Retina (tissue), 1 donor: ENCODE results near the gene PRR9.
A peak's percentile ranks its signal among the peaks of the same experiment; 100 is the strongest.
"Not testable (repeated sequence)": the region's sequence is repeated elsewhere in the genome, so short reads cannot be mapped to it uniquely, and the experiment has no call there.

Source experiments
- DNase-seq: peaks from one replicate; pipeline ENCODE4 v3.0.0-alpha.2; 2016

Gene PRR9, protein sequence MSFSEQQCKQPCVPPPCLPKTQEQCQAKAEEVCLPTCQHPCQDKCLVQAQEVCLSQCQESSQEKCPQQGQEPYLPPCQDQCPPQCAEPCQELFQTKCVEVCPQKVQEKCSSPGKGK

DNA sequence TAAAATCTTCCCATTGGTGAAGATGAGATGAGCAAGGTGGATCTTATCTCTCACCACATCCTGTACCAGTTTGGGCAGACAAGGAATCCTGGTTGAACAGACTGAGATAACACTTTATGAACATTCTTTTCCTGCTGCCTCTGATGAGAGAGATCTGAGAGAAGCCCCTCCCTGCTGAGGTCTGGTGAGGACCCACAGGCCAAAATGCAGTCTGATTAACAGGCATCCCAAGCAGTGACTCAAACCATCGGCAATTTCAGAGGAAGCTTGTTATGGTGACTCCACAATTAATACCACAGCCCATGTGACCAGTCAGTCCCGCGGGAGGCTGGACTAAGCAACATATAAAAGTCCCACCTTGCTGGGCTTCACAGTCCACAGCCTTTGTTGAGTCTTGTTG lies at the start of gene PRR9:
PRR9 (plus strand) TSS at position 373 of the 400 bp plus-strand sequence. CDS start 561 bp downstream, outside the sequence.
- DNase-seq: no peak

GRCh38 chr1:153168686-153169085 lies 48.7 kb upstream of the PRR9 start:
- DNase-seq: no peak

- no peak for DNase-seq
Measured at GRCh38 chr1:153174624-153175023, 42.8 kb upstream of the PRR9 start.

DNA sequence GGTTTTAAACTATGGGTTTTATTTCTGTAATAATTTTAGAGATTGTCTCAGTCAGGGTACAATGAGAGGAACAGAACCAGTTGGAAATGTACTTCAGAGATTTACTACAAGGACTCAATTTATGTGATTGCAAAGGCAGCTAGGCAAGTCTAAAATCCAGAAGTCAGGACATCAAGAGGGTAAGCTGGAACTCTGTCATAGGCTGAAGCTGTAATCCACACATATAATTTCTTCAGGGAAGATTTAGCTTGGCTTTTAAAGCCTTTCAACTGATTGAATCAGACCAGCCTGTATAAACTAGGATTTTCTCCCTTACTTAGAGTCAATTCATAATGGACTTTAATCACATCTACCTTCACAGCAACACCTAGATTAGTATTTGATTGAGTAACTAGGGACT lies 38.5 kb upstream of the PRR9 start:
- no peak for DNase-seq

GRCh38 chr1:153180556-153180955 lies 36.8 kb upstream of the PRR9 start:
- DNase-seq: no peak

DNA sequence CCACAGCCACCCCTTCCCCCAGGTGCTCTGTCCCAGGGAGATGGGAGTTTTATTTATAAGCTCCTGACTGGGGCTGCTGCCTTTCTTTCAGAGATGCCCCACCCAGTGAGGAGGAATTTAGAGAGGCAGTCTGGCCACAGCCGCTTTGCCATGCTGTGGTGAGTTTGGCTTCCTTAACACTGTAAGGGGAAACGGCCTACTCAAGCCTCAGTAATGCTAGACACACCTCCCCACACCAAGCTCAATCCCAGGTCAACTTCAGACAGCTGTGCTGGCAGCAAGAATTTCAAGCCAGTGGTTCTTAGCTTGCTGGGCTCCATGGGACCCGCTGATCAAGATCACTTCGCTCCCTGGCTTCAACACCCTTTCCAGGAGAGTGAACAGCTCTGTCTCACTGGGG lies 29.1 kb upstream of the PRR9 start:
- DNase-seq: not testable (repeated sequence)

GRCh38 chr1:153190373-153190772 lies 27.0 kb upstream of the PRR9 start:
- DNase-seq: no peak

DNA sequence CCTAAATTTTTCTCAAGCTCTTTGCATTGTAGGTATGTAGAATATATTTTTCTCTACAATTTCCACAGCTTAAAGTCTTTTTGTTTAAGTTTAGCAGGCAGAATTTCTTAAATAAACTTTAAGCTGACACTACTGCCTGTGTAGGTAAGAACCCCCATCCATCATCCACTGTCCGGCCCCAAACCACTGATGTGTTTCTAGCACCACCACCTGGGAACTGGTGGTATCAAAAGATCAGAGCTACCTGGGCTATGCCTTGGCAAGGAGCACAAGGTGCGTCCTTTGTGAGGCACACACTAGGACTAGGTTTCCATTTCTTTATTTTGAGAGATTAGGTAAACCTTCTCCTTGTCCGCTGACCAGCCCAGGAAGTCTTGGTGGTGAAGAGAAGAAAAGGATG lies 24.7 kb upstream of the PRR9 start:
- peak; percentile 11 for DNase-seq

GRCh38 chr1:153194331-153195050 lies 22.9 kb upstream of the PRR9 start:
- no peak for DNase-seq

DNA sequence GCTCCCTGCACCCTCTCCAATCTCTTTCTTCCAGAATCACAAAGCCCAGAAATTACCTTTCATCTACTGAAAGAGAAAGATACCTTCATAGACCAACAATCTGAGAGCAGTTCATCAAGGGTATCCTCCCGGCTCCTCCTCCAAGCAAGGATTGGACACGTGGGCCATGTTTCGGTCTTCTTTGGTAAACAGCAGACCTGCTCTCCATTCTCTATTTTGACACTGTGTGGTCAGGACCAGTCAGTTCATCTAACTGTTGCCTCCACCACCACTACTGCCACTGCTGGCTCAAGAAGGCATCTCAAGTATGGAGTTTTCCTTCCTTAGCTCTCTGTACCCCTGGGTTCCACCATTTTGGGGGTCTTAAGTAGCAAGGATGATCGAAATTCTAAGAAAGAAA lies 22.2 kb upstream of the PRR9 start:
- DNase-seq: no peak

DNA sequence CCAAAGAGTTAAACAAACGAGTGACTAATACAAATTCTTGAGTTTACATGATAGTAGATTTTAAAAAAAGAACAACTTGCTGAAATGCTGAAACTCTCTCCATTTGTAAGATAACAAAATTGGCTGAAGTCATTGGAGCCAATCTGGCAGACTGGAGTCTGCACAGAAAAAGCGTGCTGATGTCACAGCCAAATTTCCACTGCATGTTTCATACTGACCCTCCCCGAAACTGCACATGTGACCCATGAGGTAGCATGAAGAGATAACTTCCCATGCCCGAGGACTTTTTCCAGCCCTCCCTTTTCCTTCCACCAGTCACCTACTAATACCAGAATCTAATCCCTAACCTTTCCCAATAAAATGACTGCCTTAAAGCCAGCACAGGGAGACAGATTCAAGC lies 15.4 kb upstream of the PRR9 start:
- no peak for DNase-seq

GRCh38 chr1:153203130-153203529 lies 14.3 kb upstream of the PRR9 start, which contains the start of gene LELP1:
TSS of gene LELP1 (plus strand) at chr1:153203430. CDS start at chr1:153204708, 1,278 bp downstream.
- no peak for DNase-seq

DNA sequence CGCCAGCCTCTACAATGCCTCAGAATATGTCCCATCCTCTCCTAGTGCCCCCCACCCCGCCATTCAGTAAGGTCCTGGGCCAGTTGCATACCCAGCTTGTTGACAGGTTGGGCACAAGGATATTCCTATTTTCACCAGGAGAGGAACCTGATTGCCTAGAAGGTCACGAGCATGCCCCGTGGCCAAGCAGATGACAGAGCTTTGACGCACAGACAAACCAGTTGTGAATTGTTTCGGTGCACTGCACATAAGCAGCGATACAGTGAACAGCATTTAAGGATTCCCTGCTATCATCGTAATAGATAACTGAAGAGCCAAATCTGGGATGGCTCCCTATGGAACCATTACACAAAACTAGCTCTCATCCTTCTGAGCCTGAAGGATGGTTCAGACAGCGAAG lies 10.8 kb upstream of the PRR9 start:
- DNase-seq: no peak

- DNase-seq: no peak
Measured at GRCh38 chr1:153210206-153210605, 7.2 kb upstream of the PRR9 start.

DNA sequence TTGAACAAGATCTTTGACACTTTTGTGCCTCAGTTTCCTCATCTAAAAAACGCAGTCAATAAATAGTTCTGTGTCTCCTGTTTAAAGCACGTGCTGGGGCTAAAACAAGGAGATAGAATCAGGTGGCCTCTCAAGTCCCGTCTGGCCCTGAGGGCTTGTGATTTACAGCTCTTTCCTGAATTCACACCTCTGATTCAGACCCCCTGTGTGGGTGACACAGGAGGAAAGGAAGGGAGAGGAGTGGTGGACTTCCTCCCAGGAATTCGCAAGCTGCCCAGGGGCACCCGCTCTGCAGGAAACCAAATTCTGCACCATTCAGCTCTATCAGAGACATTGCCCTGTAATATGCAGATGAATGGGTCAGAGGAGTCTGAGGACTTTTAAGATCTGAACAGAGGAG lies 5.2 kb upstream of the PRR9 start:
- DNase-seq: no peak

DNA sequence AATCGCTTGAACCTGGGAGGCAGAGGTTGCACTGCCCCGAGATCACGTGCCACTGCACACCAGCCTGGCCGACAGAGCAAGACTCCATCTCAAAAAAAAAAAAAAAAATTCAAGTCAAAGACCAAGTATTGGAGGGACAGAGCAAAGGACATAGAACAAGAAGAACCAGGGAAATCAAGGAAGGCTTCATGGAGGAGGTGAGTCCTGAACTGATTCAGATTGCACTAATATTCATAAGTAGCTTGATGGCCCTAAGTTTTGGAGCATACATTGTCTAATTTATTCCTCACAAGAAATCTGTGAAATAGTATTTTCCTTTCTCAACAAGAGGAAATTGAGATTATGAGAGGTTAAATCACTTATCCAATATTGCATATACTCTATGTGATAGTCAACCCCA lies 3.9 kb upstream of the PRR9 start:
- no peak for DNase-seq

GRCh38 chr1:153217744-153218416 lies 496 bp downstream of the PRR9 start:
- no peak for DNase-seq

- DNase-seq: no peak
Measured at GRCh38 chr1:153220606-153221303, 3.4 kb downstream of the PRR9 start.

DNA sequence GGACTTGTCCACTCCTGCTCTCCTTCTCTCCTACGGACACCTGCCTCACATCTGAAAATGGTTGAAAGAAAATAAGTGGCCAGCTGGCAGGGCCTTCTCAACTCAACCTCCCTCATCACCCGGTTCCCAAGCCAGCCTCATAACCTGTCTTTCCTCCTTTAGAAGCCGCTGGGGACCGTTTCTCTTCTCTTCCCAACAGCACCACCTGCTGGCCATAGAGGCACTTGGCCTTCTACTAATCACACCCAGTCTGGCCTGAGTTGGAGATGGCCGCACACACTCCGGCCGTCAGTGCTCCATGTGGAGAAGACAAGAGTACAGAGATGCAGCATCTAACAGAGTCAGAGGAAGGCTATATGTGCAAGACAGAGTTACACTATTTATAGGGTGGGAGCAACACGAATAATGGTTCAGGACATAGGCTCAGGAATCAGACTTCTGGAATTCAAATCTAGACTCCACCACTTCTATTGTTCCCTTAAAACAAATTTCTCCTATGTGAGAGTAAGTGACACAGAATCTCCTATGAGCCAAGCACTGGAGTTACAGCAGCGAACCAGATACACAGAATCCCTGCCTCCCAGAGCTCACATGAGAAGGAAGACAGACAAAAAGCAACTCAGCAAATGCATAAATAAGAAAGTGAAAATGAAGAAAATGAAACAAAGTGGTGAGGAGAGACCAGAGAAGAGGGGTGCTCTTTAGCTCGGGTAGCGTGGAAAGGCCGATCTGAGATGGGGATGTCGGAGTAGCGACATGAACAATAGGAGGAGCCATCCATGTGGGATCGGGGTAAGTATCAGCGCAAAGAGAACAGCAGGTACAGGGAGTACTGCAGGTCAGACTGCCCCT lies 5.9 kb downstream of the PRR9 start:
- peak; percentile 79 for DNase-seq

DNA sequence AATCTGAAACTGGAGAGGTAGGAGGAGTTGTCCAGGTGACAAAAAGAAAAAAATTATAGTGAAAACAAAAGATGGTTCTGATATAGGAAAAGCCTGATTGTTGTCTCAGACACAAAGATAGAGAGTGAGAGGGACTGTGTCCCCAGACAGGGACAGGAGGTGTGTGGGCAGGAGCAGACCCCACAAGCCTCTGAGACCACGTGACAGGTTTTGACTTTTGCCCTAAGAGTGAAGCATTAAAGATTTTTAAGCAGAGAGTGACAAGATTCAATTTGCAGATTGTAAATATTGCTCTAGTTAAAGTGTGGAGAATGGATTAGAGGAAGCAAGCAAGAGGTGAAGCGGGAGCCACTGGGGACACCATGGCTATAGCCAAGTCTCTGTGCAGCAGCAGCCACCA lies 10.4 kb downstream of the PRR9 start:
- DNase-seq: no peak

- DNase-seq: no peak
Measured at GRCh38 chr1:153228491-153228890, 11.1 kb downstream of the PRR9 start.

GRCh38 chr1:153229076-153229829 lies 11.9 kb downstream of the PRR9 start:
- peak; percentile 57 for DNase-seq
